ENCODE measurements around the gene SUGP2.
"Not testable (repeated sequence)": the region's sequence is repeated elsewhere in the genome, so short reads cannot be mapped to it uniquely, and the experiment has no call there.

DNA sequence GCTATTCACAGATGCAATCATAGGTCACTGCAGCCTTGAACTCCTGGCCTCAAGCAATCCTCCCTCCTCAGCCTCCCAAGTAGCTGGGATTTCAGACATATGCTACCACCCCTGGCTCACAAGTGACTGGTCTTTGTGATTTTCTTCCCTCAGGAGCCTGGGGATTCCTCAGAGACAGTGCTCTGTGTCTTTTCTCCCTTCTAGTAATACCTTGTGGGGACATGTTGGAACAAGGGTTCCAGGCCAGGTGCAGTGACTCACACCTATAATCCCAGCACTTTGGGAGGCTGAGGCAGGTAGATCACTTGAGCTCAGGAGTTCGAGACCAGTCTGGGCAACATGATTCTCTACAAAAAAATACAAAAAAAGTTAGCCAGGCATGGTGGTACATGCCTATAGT, 9.9 kb downstream of the SUGP2 start:
- TF ChIP-seq POLR2AphosphoS5, POLR2A, TAF1 (IDR thresholded peaks at IDR 0.05; ENCODE audit: low read depth, low read length): not testable (repeated sequence)

Measured in GM12891 (cell line).